OCI-LY1 (cell line): ENCODE data around the gene PRDM8.

Experiments
- EZH2 ChIP-seq: fragments of 200-600 bp; sonication (generic), shearing (Covaris generic); IDR thresholded peaks from 2 replicates; pipeline ENCODE4 v1.8.0; 2017; ENCODE audit warnings: borderline replicate concordance, mixed run types, mild to moderate bottlenecking, antibody characterized with exemption, low read length, moderate library complexity, mixed read lengths
- TF ChIP-seq, protein P1 (sequence below): fragments of 200-600 bp; sonication (generic), shearing (Covaris generic); IDR thresholded peaks from 2 replicates; pipeline ENCODE4 v1.5.1; 2017; ENCODE audit warnings: mild to moderate bottlenecking, antibody characterized with exemption, low read length, moderate library complexity, mixed read lengths

DNA sequence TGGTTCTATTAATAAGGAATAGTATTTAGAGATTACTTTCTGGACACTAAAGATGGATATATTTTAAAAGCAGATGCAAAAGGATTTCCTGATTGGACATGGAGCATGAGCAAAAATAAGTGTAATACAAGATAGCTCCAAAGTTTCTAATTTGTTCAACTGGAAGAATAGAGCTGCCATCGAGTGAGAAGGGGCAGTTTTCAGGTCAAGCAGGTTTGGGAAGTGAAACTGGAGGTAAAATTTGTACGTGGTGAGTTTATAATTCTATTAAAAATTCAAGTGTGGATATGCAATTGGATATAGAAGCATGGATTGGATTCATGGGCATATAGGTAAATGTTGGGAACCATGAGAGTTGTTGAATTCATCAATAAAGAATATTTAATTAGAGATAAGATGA is 31.8 kb downstream of the PRDM8 start:
- TF ChIP-seq, protein P1, sequence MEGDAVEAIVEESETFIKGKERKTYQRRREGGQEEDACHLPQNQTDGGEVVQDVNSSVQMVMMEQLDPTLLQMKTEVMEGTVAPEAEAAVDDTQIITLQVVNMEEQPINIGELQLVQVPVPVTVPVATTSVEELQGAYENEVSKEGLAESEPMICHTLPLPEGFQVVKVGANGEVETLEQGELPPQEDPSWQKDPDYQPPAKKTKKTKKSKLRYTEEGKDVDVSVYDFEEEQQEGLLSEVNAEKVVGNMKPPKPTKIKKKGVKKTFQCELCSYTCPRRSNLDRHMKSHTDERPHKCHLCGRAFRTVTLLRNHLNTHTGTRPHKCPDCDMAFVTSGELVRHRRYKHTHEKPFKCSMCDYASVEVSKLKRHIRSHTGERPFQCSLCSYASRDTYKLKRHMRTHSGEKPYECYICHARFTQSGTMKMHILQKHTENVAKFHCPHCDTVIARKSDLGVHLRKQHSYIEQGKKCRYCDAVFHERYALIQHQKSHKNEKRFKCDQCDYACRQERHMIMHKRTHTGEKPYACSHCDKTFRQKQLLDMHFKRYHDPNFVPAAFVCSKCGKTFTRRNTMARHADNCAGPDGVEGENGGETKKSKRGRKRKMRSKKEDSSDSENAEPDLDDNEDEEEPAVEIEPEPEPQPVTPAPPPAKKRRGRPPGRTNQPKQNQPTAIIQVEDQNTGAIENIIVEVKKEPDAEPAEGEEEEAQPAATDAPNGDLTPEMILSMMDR: no peak
- TF ChIP-seq EZH2: no peak
